GM18870 (cell line): ENCODE results near the gene MRPL12.
"Not testable (repeated sequence)": the region's sequence is repeated elsewhere in the genome, so short reads cannot be mapped to it uniquely, and the experiment has no call there.

Experiments
- ATAC-seq: cut with Tn5 transposase; IDR thresholded peaks from one replicate; pipeline ENCODE4 v1.9.1; 2021; ENCODE audit warnings: moderate library complexity; ENCODE audit not compliant: unreplicated experiment

The MRPL12 gene

DNA sequence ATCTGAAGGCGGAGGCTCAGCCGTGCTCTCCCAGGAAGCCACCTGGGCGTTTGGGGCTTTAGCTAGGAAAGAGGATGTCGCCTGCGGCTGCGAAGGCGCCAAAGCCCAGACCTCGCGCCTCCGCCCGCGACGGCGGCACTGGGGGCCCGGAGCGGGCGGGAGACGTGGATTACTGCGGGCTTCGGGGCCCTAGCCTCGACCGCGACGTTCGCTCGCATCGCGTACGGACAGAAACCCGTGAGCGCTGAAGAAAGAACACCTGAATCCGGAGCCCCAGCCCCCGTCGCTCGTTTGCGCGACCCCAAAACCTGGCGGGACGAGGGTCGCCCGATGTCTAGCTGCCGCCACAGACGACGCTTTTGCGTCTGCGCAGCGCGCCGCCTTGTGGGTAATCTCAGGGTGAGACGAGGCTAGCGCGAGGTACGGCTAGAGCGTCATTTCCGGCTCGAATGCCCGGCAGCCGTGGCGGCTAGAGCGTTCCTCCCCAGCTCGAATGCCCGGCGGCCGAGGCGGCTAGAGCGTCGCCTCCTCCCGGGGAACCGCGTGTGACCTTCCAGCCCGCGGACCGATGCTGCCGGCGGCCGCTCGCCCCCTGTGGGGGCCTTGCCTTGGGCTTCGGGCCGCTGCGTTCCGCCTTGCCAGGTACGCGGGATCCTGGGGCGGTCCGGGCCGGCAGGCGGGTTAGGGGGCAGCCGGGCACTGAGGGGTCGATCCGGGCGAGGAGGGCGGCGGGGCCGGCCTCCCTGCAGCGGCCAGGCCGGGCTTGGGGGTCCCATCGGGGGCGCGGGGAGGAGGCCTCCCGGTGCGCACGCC, at the start of gene MRPL12:
Gene MRPL12, plus strand, starts transcription at position 434 of the 813 bp plus-strand sequence. Its CDS starts 135 bp downstream, at position 569.
- peak; percentile 69 for ATAC-seq

DNA sequence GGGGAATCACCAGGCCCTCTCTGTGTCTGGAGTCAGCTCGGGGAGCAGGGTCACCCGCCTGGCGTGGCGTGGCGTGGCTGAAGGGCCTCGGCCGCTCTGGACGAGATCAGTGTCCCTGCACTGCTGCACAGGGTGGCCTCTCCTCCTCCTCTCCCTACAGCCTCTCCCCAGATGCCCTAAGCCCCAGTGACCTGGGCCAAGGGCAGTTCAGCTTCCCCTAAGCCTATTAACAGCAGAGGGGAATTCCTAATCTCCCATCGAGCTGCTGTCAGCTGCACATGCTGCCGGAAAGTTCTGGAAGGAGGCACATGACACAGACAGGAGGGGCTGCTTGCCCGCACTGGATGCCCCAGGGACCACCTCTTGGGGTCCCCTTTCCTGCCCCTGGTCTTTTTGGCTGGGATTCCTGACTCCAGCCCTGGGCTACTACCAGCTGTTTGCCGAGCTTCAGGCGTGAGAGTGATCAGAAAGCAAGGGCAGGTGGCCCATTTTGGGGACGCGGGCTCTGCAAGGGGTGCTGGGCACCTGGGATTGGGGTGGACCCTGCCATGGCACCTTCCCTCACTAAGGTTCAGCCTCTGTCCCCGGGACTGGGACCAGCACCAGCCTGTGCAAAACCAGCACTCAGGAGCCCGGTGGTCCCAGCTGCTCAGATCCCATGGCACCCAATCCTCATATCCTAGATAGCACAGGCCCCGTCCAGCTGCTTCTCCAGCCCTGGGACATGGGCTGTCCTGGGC, 47.6 kb upstream of the MRPL12 start:
- no peak for ATAC-seq

DNA sequence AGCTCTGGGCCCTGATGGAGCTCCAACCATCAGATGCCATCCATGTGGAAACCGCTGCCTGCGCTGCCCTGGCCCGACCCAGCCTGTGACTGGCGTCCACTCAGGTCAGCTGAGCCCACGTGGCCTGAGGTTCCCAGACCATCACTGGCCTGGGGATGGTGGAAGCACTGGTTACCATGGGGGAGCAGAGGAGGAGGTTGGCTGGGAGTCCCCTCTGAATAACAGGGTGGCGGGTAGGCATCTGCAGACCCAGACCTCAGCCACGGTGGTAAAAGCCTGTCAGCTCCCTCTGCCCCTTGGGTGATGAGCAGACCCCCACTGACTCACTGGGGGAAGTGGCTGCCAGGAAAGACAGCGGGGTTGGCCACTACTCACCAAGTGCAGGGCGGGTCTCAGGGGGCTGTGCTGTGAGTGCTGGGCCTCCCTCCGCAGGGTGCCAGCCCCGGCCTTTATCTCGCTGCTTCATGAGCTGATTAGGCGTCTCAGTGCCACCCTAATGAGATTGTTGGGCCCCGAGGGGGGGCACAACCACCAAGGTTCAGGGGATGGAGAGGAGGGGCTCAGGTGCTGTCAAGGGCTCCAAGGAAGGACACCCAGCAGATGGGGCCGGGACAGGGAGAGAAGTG, 46.9 kb upstream of the MRPL12 start, which contains the start of gene PDE6G:
Gene PDE6G, minus strand, starts transcription at position 425 of the 626 bp plus-strand sequence. CDS start 3,237 bp downstream, outside the sequence.
- ATAC-seq, result no peak

DNA sequence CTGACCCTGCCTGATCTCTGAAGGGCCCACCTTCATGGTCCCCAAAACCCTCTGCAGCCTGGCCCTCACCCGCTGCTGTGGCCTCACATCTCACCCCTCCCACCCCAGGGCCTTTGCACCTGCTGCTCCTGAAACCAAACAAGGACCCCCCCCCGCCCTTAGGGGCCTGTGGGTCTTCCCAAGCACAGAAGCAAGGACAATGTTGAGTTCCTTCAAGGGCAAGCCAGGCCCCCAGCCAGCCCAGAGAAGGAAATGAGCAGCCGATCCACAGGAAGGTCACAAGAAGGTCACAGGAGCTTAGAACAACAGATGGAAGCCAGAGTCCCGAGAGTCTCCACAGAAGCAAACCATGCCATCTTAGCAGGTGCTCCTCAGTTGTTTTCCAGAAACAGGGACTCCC, 46.3 kb upstream of the MRPL12 start:
- ATAC-seq, result no peak

DNA sequence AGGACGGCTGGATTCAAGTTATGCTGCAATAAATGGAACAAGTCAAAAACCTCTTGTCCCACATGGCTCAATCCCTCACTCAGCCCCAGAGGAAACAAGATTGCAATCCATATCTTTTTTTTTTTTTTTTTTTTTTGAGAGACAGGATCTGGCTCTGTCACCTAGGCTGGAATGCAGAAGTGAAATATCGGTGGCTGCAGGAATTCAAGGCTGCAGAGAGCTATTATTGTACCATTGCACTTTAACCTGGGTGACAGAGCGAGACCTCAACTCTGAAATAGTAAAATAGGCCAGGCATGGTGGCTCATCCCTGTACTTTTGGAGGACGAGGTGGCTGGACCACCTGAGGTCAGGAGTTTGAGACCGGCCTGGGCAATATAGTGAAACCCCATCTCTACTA, 44.1 kb upstream of the MRPL12 start:
- no peak for ATAC-seq

DNA sequence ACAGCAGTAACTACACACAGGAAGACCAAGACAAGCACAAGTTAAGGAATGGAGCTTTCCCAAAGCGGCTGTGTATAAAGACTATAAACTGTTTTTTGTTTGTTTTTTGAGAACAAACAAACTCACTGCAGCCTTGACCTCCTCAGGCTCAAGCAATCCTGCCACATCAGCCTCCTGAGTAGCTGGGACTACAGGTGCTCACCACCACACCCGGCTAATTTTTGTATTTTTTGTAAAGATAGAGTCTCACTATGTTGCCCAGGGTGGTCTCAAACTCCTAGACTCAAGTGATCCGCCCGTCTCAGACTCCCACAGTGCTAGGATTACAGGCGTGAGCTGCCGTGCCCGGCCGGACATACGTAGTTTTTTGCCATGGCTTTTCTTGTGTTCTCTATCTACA, 42.7 kb upstream of the MRPL12 start:
- ATAC-seq, result no peak

DNA sequence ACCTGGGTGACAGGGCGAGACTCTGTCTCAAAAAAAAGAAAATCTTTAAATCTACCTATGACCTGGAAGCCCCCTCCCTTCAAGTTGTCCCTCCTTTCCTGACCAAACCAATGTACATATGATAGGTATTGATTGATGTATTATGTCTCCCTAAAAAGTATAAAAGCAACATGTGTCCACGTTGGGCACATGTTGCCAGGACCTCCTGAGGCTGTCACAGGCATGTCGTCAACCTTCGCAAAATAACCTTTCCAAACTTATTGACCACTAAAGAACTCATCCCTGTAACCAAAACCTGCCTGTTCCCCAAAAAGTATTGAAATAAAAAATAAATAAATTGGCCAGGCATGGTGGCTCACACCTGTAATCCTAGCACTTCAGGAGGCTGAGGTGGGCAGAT, 41.2 kb upstream of the MRPL12 start:
- ATAC-seq, result no peak

DNA sequence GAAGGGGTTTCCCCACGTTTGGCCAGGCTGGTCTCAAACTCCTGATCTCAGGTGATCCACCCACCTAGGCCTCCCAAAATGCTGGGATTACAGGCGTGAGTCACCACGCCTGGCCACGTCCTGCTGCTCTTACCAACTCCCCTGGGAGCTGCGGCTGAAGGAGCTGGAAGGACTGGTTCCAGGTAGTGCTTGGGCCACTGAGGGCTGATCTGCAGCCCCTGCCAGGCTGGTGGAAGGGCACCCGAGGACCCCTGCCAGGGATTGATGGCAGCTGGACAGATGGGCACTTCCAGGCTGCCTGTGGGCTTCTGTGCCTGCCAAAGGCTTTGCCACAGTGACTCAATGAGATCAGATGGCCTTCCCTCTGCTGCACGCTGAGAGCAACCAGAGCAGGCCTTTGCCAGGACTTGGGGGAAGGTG, 39.1 kb upstream of the MRPL12 start:
- no peak for ATAC-seq

DNA sequence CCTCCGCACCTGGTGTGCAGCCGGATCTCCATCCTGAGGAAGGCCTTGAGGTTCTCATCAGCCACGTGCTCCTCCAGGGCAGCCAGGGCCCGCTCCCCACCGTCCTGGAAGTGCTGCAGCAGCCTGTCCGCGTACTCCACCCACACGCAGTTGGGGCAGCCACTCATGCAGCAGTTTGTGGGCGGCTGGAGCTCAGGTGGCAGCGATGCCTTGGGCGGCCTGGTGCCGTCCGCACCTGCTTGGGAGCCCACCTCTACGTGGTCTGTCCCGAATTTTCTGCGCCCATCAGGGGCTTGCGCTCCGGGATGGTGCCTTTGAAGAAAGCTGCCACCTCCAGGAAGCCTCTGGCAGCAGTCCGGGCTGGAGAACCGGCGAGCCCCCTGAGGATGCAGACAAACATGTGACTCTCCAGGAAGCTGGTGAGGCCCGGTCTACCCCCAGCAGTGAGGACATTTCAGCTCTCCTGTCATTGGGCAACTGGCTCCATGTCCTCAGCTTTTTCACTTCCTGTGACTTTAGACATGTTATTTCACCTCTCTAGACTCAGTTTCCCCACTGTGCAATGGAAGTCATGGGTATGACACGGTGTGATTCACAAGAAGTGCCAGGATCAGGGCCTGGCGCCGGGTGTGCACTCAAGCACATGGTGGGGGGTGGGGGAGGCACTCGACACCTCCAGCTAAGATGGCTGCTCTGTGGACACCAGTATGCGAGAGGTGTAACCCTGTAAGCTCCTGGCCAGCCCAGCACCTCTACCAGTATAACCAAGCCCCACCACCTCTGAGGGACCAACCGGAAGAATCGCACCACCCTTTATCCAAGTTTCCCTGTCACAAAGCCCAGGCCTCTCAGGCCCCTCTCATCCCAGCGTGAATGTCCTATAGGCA, 37.7 kb upstream of the MRPL12 start:
- ATAC-seq, result no peak

DNA sequence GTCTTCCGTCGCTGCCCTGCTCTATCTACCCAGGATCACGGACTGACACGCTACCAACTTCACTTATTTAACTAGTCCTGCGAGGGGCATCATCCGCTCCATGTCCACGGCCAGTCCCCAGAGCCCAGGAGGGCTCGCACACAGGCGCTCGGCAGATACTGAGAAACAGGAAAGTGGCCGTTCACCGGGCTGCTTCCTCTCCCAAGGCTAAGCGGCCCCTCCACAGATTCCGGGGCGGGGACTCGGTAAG, 37.1 kb upstream of the MRPL12 start:
- no peak for ATAC-seq

DNA sequence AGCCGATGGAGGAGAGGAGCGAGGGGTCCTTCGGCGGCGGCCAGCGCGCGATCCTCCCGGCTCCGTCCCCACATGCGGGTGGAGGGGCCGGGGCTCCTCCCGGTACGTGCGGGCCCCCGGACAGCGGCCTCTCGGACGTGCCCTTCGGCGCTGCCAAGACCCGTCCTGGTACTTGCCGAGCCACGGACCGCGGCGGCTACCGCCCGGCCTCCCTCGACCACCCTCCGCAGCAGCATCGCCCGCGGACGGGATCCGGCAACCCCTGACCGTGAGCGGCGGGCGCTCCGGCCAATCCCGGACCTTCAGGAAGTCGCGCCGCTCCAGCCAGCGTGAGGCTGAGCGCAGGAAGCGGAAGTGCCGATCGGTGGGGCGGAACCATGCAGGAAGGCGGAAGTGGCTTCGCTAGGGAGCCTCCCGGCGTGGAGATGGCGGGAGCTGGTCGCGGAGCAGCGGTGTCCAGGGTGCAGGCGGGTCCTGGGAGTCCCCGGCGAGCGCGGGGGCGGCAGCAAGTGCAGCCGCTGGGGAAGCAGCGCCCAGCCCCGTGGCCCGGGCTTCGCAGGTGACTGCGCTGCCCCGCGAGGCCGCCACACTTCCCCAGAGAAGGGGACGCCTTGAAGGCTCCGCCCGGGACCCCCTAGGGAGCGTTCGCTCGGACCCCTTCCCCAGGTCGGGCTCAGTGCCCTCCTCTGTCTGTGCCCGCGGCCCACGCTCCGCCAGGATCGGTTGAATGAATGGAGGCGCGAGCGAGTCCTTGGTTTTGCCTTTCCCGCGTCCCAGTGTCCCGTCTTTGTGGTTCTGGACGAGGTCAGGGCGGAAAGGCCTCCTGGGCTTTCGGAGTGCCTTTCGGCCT, 36.6 kb upstream of the MRPL12 start, which contains the start of the genes CCDC137 and OXLD1:
Gene CCDC137, plus strand, starts transcription at position 396 of the 850 bp plus-strand sequence. Its CDS starts 30 bp downstream, at position 426.
Gene OXLD1, minus strand, starts transcription at position 264 of the 850 bp plus-strand sequence. Its CDS starts 28 bp downstream, at position 236.
- peak; percentile 76 for ATAC-seq

DNA sequence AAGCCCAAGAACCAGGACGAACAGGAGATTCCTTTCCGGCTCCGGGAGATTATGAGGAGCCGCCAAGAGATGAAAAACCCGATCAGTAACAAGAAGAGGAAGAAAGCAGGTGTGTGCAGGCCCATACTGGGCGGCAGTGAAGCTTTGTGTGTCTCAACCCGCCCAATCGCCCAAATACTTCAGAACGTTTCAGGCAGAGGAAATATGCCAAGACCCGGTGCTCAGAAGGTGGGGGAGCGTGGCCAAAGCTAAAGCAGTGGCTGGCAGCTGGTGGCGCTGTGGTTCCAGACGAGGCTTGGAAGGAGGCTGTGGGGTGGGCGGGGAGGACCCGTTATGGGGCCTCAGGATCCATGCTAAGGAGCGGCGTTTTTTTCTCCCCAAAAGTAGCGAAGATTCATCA, 35.4 kb upstream of the MRPL12 start:
- ATAC-seq, result no peak

DNA sequence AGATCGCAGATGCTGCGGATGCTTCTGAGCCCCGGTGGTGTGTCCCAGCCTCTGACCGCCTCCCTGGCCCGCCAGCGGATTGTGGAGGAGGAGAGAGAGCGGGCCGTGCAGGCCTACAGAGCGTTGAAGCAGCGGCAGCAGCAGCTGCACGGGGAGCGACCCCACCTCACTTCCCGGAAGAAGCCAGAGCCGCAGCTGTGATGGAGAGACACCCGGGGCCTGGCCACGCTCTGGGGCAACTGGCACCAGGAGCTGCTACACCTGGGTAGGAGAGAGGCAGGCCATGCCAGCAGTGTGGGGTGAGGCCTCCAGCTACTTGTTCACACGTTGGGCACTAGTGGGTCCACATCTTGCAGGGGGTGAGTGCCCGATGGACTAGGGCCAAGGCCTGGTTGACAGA, 30.7 kb upstream of the MRPL12 start:
- ATAC-seq, result no peak

DNA sequence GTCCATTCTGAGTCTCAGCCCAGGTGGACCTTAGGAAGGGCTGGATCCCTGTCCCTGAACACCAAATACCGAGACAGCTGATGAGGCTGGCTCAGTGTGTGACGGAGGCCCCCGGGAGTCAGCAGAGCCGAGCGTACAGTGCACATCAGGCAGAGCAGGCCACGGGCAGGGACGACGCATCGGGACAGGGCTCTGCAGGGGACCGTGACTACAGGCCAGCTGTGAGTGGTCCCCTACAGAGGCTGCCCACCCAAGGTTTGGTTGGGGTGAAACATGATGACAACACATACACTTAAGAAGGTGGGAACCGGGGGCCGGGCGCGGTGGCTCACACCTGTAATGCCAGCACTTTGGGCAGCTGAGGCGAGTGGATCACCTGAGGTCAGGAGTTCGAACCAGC, 30.2 kb upstream of the MRPL12 start:
- ATAC-seq, result no peak

DNA sequence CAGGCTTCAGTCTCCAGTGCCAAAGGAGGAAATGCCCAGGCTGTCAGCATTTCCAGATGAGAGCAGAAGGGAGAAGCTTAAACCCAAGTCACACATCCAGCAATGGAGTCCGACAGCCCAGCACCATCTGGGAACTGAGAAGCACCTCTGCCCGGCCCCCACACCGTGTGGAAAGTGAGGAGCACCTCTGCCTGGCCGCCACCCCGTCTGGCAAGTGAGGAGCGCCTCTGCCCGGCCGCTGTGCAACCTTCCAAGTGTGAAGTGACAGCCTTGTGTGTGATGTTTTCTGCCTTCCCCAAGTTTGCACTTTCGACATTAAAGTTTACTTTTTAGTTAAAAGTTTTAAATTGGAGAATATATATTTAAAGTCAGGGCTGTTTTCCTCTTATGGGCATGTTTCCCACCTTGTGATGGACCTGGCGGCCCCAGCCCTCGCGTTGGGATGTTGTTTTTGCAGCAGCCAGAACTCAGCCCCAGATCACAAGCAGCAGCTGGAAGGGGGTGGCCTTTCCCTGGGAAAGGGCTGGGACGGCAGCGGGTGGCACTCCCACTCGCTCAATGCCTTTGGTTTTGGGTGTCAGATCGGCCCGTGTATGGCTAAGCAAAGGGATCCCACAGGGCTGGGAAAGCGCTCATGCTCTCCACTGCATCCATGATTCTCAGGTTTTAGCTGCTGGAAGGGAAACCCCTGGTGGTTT, 29.5 kb upstream of the MRPL12 start:
- ATAC-seq, result no peak

DNA sequence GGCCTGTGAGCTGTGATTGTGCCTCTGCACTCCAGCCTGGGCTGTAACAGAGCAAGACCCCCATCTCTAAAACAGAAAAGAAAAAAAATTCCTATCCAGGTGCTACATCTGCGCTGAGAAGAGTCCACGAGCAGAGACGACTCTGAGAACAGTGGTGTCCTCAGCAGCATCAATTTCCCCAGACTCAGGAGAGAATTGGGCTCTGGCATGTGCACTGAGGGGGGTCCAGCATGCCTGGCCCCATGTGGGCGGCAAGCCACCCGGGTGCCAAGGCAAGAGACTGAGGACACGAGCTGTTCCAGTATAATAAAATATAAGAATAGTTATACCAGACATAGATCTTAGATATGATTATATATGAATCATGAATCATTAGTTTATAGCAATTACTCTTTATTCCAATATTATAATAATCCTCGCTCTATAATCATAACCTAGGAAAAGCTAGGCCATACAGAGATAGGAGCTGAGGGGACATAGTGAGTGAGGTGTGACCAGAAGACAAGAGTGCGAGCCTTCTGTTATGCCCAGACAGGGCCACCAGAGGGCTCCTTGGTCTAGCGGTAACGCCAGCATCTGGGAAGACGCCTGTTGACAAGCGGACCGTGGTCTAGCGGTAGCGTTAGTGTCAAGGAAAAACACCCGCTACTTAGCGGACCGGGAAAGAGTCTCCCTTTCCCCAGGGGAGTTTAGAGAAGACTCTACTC, 27.5 kb upstream of the MRPL12 start:
- not testable (repeated sequence) for ATAC-seq

DNA sequence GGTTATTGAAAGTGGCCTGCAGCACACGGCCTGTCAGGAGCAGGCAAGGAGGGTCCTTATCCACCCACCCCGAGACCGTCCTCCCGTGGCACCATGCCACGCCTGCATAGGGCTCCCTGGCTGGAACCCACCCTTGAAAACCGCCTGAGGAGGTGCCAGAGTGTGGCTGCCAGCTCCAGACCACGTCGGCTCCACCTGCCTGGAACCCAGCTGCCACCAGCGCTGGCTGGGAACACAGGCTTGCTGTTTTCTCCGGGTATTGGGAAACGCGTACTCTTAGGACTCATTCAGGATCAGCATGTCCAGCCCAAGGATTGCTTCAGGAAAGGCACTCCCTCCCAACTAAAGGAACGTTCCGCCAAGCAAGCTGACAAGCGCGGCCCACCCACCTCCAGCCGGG, 26.3 kb upstream of the MRPL12 start:
- no peak for ATAC-seq

DNA sequence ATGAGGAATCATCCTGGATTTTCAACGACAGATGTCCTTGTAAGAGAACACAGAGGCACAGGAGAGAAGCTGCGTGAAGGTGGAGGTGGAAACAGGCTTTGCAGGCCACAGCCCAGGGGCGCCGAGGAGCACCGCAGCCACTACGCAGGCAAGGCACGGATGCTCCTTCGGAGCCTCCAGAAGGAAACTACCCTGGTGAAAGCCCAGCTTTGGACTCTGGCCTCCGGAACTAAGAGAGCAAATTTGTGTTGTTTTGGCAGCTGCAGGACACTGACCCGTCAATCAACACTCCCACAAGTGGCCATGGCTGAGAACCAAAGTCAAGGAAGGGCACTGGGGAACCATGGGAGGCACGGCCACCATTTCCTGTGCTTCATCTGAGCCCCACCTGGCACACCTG, 23.0 kb upstream of the MRPL12 start:
- ATAC-seq, result no peak

DNA sequence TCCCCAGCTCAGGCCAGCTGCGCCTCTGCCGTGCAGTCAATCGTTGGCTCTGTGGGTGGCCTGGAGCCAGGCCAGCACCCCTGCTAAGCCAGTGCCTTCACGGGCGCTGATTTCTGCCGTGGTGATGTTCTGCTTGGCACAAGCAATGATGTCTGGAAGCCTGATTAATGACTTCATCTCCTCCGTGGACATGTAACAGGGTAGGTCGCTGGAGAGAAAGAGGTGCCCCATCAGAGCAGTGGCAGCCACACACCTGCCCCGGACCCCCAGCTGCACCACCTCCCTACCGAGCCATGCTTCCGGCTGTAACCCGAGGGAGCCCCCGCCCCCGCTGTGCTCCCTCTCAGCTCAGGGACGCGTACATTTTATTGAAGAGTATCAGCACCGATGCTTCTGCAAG, 21.5 kb upstream of the MRPL12 start:
- no peak for ATAC-seq
